GM19193 (cell line): Measurements from ENCODE around the gene HS1BP3.

Experiments
- POLR2A ChIP-seq: IDR thresholded peaks from 4 replicates; pipeline ENCODE4 v1.6.1; 2011; ENCODE audit not compliant: insufficient read depth, insufficient read length; ENCODE audit errors: extremely low read depth

The HS1BP3 gene

DNA sequence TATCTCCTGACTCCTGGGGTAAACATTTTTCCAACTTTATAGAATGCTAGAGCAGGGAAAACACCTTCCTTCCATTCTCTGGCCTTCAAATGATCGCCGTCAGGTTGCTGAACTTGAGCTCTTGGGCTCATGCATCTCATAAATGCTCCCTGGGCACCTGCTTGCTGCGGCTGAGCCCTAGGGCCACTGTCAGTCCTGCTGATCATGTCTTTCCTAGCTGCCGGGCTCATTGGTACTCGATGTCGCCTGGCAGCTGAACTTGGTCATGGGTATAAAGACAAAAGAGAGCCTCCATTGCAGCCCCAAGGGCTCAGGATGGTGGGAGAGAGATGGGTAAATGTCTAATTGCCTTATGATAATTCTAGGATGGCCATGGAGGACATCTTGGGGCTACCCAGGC lies 80.6 kb downstream of the HS1BP3 start:
- TF ChIP-seq POLR2A: no peak

- TF ChIP-seq POLR2A: no peak
These were observed 81.3 kb downstream of the HS1BP3 start for GRCh38 chr2:20569464-20570223.

- no peak for TF ChIP-seq POLR2A
These were observed 82.1 kb downstream of the HS1BP3 start for GRCh38 chr2:20568501-20569463.

- TF ChIP-seq POLR2A: no peak
These were observed 83.0 kb downstream of the HS1BP3 start for GRCh38 chr2:20567926-20568179.
